HG03460 (cell line): Measurements from ENCODE around the gene QKI.
"Not testable (repeated sequence)": the region's sequence is repeated elsewhere in the genome, so short reads cannot be mapped to it uniquely, and the experiment has no call there.

Experiments
- ATAC-seq: cut with Tn5 transposase; IDR thresholded peaks from one replicate; pipeline ENCODE4 v1.9.1; 2021; ENCODE audit not compliant: unreplicated experiment

Gene QKI

GRCh38 chr6:163414117-163414945 is at the start of gene QKI:
TSS of gene QKI (plus strand) at chr6:163414718. CDS start at chr6:163415194, 476 bp downstream.
- ATAC-seq, result peak; percentile 32

GRCh38 chr6:163366288-163366687 is 48.2 kb upstream of the QKI start:
- no peak for ATAC-seq

- ATAC-seq, result no peak
These were observed 46.9 kb upstream of the QKI start for GRCh38 chr6:163367497-163368183.

GRCh38 chr6:163369141-163369540 is 45.4 kb upstream of the QKI start:
- no peak for ATAC-seq

GRCh38 chr6:163369628-163370365 is 44.7 kb upstream of the QKI start:
- no peak for ATAC-seq

GRCh38 chr6:163370464-163371117 is 43.9 kb upstream of the QKI start:
- ATAC-seq, result no peak

- ATAC-seq, result no peak
These were observed 43.4 kb upstream of the QKI start for GRCh38 chr6:163371129-163371528.

GRCh38 chr6:163373240-163373639 is 41.3 kb upstream of the QKI start:
- ATAC-seq, result no peak

GRCh38 chr6:163375361-163375760 is 39.2 kb upstream of the QKI start:
- ATAC-seq, result no peak

GRCh38 chr6:163376187-163376586 is 38.3 kb upstream of the QKI start:
- no peak for ATAC-seq

- no peak for ATAC-seq
These were observed 37.0 kb upstream of the QKI start for GRCh38 chr6:163377561-163377960.

- ATAC-seq, result no peak
These were observed 34.3 kb upstream of the QKI start for GRCh38 chr6:163380216-163380615.

GRCh38 chr6:163381118-163381756 is 33.3 kb upstream of the QKI start:
- ATAC-seq, result no peak

- not testable (repeated sequence) for ATAC-seq
These were observed 31.1 kb upstream of the QKI start for GRCh38 chr6:163383396-163383795.

- no peak for ATAC-seq
These were observed 30.6 kb upstream of the QKI start for GRCh38 chr6:163383912-163384311.

- ATAC-seq, result no peak
These were observed 30.0 kb upstream of the QKI start for GRCh38 chr6:163384510-163384909.

- ATAC-seq, result not testable (repeated sequence)
These were observed 29.0 kb upstream of the QKI start for GRCh38 chr6:163385503-163385902.

- ATAC-seq, result no peak
These were observed 28.1 kb upstream of the QKI start for GRCh38 chr6:163386329-163386908.

GRCh38 chr6:163387317-163387716 is 27.2 kb upstream of the QKI start:
- ATAC-seq, result no peak

- ATAC-seq, result no peak
These were observed 25.2 kb upstream of the QKI start for GRCh38 chr6:163389354-163389753.
